Trophoblast cell (in vitro differentiated cells and primary cell): Measurements from ENCODE around the gene CS.
A peak's percentile ranks its signal among the peaks of the same experiment; 100 is the strongest.
"Not testable (repeated sequence)": the region's sequence is repeated elsewhere in the genome, so short reads cannot be mapped to it uniquely, and the experiment has no call there.

Source experiments
- DNase-seq, 2 donors: peaks; one replicate each; pipeline ENCODE4 v3.0.0-alpha.2; 2016
- H2AFZ ChIP-seq: 2 replicates; pipeline ENCODE4 v1.6.1; 2013; ENCODE audit warnings: low read length, moderate library complexity, mild to moderate bottlenecking; ENCODE audit not compliant: insufficient read depth, poor library complexity
- H2AK5ac ChIP-seq: 2 replicates; pipeline ENCODE4 v1.6.1; 2013; ENCODE audit warnings: mild to moderate bottlenecking, low read length
- H2BK120ac ChIP-seq: 2 replicates; pipeline ENCODE4 v1.6.1; 2013; ENCODE audit warnings: low read length, mild to moderate bottlenecking, moderate library complexity; ENCODE audit not compliant: insufficient read depth, poor library complexity
- H2BK12ac ChIP-seq: 2 replicates; pipeline ENCODE4 v1.6.1; 2013; ENCODE audit warnings: mild to moderate bottlenecking, low read length, moderate library complexity
- H2BK5ac ChIP-seq: 2 replicates; pipeline ENCODE4 v1.6.1; 2013; ENCODE audit warnings: low read length, low read depth, moderate library complexity, mild to moderate bottlenecking; ENCODE audit not compliant: poor library complexity
- H3K14ac ChIP-seq: 2 replicates; pipeline ENCODE4 v1.6.1; 2013; ENCODE audit warnings: mild to moderate bottlenecking, low read length
- H3K18ac ChIP-seq: 2 replicates; pipeline ENCODE4 v1.6.1; 2013; ENCODE audit warnings: mild to moderate bottlenecking, low read length
- H3K23ac ChIP-seq: 2 replicates; pipeline ENCODE4 v1.6.1; 2013; ENCODE audit warnings: low read length
- H3K27ac ChIP-seq: 2 replicates; pipeline ENCODE4 v1.5.1; 2013; ENCODE audit warnings: low read depth, mild to moderate bottlenecking, inconsistent platforms, low read length, moderate library complexity
- H3K27me3 ChIP-seq: 2 replicates; pipeline ENCODE4 v1.6.1; 2013; ENCODE audit warnings: inconsistent platforms, mild to moderate bottlenecking, low read length, moderate library complexity; ENCODE audit not compliant: insufficient read depth
- H3K36me3 ChIP-seq, 2 experiments: 1 replicate in 1 of 2; 2 replicates in 1 of 2; pipeline ENCODE4 v1.6.1; 2013; ENCODE audit warnings: low read length in 2 of 2, mild to moderate bottlenecking in 2 of 2, moderate library complexity in 1 of 2; ENCODE audit not compliant: insufficient read depth in 2 of 2, control insufficient read depth in 1 of 2
- H3K4ac ChIP-seq: 2 replicates; pipeline ENCODE4 v1.6.1; 2013; ENCODE audit warnings: low read depth, mild to moderate bottlenecking, low read length, moderate library complexity
- H3K4me1 ChIP-seq, 2 experiments: 1 replicate in 1 of 2; 2 replicates in 1 of 2; pipeline ENCODE4 v1.6.1; 2013; ENCODE audit warnings: low read length in 2 of 2, mild to moderate bottlenecking in 2 of 2, moderate library complexity in 1 of 2; ENCODE audit not compliant: insufficient read depth in 2 of 2, control insufficient read depth in 1 of 2
- H3K4me2 ChIP-seq: 2 replicates; pipeline ENCODE4 v1.6.1; 2013; ENCODE audit warnings: inconsistent platforms, mild to moderate bottlenecking, low read length, moderate library complexity
- H3K4me3 ChIP-seq: 2 replicates; pipeline ENCODE4 v1.5.1; 2013; ENCODE audit warnings: mild to moderate bottlenecking, low read depth, low read length, inconsistent platforms
- H3K79me1 ChIP-seq: one replicate; pipeline ENCODE4 v1.6.1; 2013; ENCODE audit warnings: low read length
- H3K79me2 ChIP-seq: 2 replicates; pipeline ENCODE4 v1.6.1; 2013; ENCODE audit warnings: low read length, mild to moderate bottlenecking; ENCODE audit not compliant: control insufficient read depth, insufficient read depth, poor library complexity
- H3K9ac ChIP-seq: 2 replicates; pipeline ENCODE4 v1.6.1; 2013; ENCODE audit warnings: mild to moderate bottlenecking, low read length
- H3K9me3 ChIP-seq: 2 replicates; pipeline ENCODE4 v1.6.1; 2013; ENCODE audit warnings: low read depth, mild to moderate bottlenecking, control low read depth, inconsistent platforms, low read length; ENCODE audit not compliant: insufficient read depth
- H4K12ac ChIP-seq: 2 replicates; pipeline ENCODE4 v1.6.1; 2013; ENCODE audit warnings: low read depth, mild to moderate bottlenecking, low read length, moderate library complexity
- H4K8ac ChIP-seq: 2 replicates; pipeline ENCODE4 v1.6.1; 2013; ENCODE audit warnings: low read depth, mild to moderate bottlenecking, low read length, moderate library complexity
- H4K91ac ChIP-seq: one replicate; pipeline ENCODE4 v1.6.1; 2013; ENCODE audit warnings: low read depth, mild to moderate bottlenecking, low read length, moderate library complexity
- WGBS: extraction: QIAGEN DNeasy Blood & Tissue Kit; methylation state at CpG from one replicate; pipeline ENCODE4 v1.1.7; 2013; ENCODE audit warnings: missing lambda C conversion rate; ENCODE audit not compliant: insufficient read length, insufficient coverage; ENCODE audit errors: extremely low coverage; 5-methylcytosine and 5-hydroxymethylcytosine counted together

Gene CS

DNA sequence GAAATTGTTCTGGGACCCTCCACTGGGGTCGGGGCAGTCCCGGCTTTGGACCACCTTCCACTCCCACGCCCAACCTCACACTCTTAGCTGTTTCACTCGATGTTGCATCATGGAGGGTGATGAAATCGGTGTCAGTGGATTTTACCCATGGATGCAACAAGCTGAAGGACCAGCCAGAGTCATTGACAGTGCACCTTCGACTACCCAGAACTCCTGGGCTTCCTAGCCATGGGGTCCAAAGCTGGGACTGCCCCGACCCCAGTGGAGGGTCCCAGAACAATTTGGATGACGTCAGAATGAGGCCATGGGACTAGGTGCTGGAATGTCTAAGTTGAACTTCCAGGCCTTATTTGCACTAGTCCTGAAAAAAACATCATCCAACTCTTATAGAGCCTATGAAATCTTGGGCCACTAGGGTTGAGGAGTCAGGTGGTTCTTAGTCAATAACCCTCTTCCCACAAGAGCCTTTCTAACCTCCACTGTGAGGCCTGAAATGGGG is 37.7 kb upstream of the CS start:
- no CpG with 5 or more reads among the region's 8 CpGs for WGBS
- Histone ChIP-seq H4K12ac (no peak overlapping the region), H2AFZ (no peak overlapping the region), H4K91ac (no peak overlapping the region), H2BK12ac (no peak overlapping the region), H3K79me1 (peaks cover 8% of the 10 kb centered on the region), H3K18ac (no peak overlapping the region), H3K9ac (no peak overlapping the region), H3K4me3 (no peak overlapping the region), H3K27ac (no peak overlapping the region), H2BK120ac (no peak overlapping the region), H4K8ac (no peak overlapping the region), H2BK5ac (no peak overlapping the region), H3K9me3 (no peaks in the 10 kb centered on the region), H3K23ac (no peak overlapping the region), H3K4me1 (peaks cover 9 to 12% of the 10 kb centered on the region in 2 experiments), H3K4me2 (no peak overlapping the region), H2AK5ac (no peak overlapping the region), H3K36me3 (peaks cover 0 to 3% of the 10 kb centered on the region in 2 experiments), H3K14ac (no peak overlapping the region), H3K27me3 (no peaks in the 10 kb centered on the region), H3K79me2 (peaks cover 2% of the 10 kb centered on the region), H3K4ac (no peak overlapping the region)
- peak in 1 of 2 donors; percentile 23 for DNase-seq

DNA sequence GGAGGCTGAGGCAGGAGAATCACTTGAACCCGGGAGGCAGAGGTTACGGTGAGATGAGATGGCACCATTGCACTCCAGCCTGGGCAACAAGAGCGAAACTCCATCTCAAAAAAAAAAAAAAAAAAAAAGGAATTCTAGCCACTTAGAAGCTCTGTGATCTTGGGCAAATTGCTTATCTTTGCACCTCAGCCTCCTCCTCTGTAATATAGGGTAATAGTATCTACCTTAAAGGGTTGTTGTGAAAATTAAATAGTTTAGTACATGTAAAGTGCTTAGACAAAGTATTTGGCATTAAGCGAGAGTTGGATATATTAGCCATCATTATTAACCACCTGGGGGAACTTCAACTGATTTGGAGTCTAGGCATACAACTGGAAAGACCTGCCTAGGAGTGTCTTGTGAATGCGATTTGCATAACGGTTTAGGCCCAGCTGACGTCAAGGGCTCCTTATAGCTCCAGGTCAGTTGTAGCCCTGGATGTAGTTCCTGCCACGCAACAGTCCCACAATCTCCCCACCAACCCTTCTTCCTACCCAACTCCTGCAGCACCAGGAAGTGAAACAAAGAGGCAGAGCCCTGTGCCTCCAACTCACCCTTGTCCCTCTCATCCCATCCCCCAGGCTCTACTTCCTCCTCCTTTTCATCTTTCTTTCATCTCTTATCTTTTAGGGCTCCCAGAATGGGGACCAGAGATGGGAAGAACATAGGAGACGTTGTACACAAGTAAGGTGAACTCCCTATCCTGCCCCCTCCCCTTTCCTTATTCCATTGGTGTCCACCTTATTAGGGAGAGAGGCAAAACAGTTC is 36.4 kb upstream of the CS start:
- WGBS: no CpG with 5 or more reads among the region's 9 CpGs
- no peak overlapping the region for H2AK5ac ChIP-seq
- peak overlapping the region; percentile 78 for H3K23ac ChIP-seq

DNA sequence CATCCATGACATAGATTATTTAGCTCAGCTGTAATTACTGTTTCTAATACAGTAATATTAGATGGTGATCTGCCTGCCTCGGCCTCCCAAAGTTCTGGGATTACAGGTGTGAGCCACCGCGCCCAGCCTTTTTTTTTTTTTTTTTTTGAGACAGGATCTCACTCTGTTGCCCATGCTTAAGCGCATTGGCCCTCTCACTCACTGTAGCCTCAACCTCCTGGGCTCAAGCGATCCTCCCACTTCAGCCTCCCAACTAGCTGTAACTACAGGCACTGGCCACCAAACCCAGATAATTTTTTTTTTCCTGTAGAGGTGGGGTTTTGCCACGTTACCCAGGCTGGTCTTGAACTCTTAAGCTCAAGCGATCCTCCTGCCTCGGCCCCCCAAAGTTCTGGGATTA is 35.4 kb upstream of the CS start:
- H3K27me3 ChIP-seq, H3K4ac ChIP-seq, H2BK5ac ChIP-seq, H2BK12ac ChIP-seq, H3K36me3 ChIP-seq, H4K91ac ChIP-seq, H3K23ac ChIP-seq, H3K14ac ChIP-seq, H3K18ac ChIP-seq, H3K4me3 ChIP-seq, H3K9me3 ChIP-seq, H3K27ac ChIP-seq, H2BK120ac ChIP-seq, H3K79me2 ChIP-seq, DNase-seq, H4K12ac ChIP-seq, H3K79me1 ChIP-seq, H4K8ac ChIP-seq, H3K9ac ChIP-seq, H3K4me2 ChIP-seq, H2AK5ac ChIP-seq, H2AFZ ChIP-seq: not testable (repeated sequence)
- H3K4me1 ChIP-seq: peaks cover 9 to 10% of the 10 kb centered on the region in 2 experiments
- WGBS: no CpG with 5 or more reads among the region's 8 CpGs

More for the DNA sequence above, 36.4 kb upstream of the CS start:
- Histone ChIP-seq H3K14ac (no peak overlapping the region), H2BK120ac (no peak overlapping the region), H3K18ac (no peak overlapping the region), H4K12ac (no peak overlapping the region), H2AFZ (no peak overlapping the region), H3K4ac (no peak overlapping the region), H2BK12ac (no peak overlapping the region), H3K79me1 (peaks cover 8% of the 10 kb centered on the region), H3K79me2 (peaks cover 2% of the 10 kb centered on the region), H3K9ac (no peak overlapping the region), H4K8ac (no peak overlapping the region), H2BK5ac (no peak overlapping the region), H3K27me3 (no peaks in the 10 kb centered on the region), H4K91ac (no peak overlapping the region), H3K27ac (no peak overlapping the region), H3K9me3 (no peaks in the 10 kb centered on the region), H3K4me2 (no peak overlapping the region), H3K4me1 (peaks cover 9 to 13% of the 10 kb centered on the region in 2 experiments), H3K4me3 (no peak overlapping the region), H3K36me3 (no peaks in the 10 kb centered on the region)
- DNase-seq: peak in 1 of 2 donors; percentile 44

GRCh38 chr12:56334490-56334793 is 34.3 kb upstream of the CS start:
- Histone ChIP-seq H4K91ac (peak overlapping the region; percentile 7), H4K8ac (peak overlapping the region; percentile 35), H3K27me3 (no peaks in the 10 kb centered on the region), H2AK5ac (no peak overlapping the region), H3K9me3 (no peaks in the 10 kb centered on the region), H3K18ac (no peak overlapping the region), H3K4ac (no peak overlapping the region), H2BK12ac (no peak overlapping the region), H3K14ac (peak overlapping the region; percentile 12), H3K4me2 (peak overlapping the region; percentile 82), H2BK120ac (peak overlapping the region; percentile 29), H3K79me1 (peaks cover 8% of the 10 kb centered on the region), H3K36me3 (no peaks in the 10 kb centered on the region), H3K4me1 (peaks cover 8 to 9% of the 10 kb centered on the region in 2 experiments), H3K9ac (peak overlapping the region; percentile 90), H3K27ac (peak overlapping the region; percentile 78), H3K23ac (no peak overlapping the region), H4K12ac (peak overlapping the region; percentile 40), H2BK5ac (no peak overlapping the region), H2AFZ (no peak overlapping the region), H3K79me2 (peaks cover 2% of the 10 kb centered on the region), H3K4me3 (peak overlapping the region; percentile 67)
- DNase-seq: no peak
- WGBS: no CpG with 5 or more reads among the region's 6 CpGs
